Measurements from ENCODE around the gene MAML3.

Gene MAML3

DNA sequence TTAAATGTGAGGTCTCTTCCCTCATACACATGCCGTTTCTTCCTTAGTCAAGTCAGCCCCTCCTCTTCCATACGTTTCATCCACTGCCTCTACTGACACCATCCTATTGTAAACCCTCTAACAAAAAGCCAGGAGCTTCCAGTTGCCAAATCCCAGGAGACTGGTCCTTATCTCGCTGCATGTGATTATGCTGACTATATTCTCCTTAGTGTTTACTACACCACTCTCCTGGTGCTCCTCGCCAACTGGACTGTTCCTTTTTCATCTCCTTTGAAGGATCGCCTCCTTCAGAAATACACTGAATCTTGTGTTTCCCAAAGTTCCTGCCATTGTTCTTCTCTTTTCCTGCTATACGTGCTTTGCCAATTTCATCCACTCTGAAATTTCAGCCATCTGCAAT lies 27.7 kb downstream of the MAML3 start:
- DNase-seq (ENCODE audit: low read depth, low spot score), result no peak

DNA sequence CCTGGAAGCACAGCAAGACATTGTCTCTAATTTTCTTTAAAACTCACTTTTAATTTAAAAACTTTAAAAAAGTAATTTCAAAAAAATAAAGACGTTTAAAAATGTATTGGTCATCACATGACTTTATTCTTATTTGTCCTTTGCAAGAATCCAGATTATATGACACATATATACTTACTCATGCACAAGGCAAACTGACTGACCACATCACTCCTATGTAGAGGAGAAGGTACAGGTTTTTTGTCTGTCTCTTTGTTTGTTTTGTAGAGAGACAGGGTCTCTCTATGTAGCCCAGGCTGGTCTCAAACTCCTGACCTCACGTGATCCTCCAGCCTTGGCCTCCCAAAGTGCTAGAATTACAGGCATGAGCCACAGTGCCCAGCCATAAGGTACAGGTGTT lies 28.6 kb downstream of the MAML3 start:
- no peak for DNase-seq (ENCODE audit: low read depth, low spot score)

DNA sequence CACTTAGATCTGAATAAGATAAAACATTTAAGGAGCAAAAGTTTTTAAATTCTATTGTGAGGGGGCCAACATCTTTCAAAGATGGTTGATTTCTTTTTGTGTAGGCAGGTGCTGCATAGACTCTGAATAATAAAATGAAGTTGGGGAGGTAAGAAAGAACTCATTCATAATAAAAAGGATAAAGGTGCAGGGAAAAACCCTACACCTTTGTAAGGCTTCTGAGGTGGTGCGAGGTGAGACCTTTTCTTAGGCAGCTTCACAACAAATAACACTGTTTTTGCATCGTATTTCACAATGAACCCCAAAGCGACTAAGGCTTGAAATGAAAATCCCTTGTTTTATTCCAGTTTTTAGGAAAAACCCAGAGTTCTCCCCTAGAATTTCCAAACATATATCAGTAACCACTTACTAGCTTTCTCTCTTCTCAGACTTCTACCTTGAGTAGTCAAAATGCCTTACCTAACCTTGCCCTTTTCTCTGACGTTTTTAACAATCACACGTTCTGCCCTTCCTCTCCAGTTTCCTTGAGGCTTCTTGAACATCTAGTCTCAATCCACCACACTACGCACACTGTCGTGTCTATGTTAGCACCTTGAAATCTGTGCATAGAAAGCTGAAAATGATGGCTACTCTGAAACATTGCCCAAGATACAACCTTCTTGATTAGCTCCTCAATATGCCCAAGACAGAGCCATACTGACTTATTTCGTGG lies 30.2 kb downstream of the MAML3 start:
- no peak for DNase-seq (ENCODE audit: low read depth, low spot score)

DNA sequence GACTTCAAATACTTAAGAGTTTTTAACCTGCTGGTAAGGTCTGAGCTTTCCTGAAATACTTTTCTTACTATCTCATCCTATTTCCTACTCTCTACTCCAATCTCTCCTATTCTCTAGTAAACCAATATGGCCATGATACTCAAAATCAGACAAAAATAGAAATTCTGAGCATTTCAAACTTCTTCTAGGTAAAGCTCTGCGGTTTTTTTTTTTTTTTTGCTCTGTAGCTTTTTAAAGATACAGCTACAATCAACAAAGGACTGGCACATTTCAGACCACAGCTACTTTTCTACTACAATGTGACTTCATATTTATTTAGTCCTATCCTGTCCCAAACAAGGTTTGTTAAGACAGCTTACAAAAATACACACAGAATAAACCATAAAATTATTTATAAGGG lies 31.1 kb downstream of the MAML3 start:
- DNase-seq (ENCODE audit: low read depth, low spot score), result no peak

DNA sequence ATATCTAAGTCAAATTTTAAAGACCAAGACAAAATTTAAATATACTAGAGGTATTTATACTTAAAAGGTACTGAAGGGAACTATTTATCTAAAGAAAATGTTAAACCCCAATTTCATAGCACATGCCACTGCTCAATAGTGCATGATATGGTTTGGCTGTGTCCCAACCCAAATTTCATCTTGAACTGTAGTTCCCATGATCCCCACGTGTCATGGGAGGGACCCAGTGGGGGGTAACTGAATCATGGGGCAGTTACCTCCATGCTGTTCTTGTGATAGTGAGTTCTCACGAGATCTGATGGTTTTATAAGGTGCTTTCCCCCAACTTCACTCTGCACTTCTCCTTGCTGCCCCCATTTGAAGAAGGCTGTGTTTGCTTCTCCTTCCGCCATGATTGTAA lies 32.3 kb downstream of the MAML3 start:
- no peak for DNase-seq (ENCODE audit: low read depth, low spot score)

DNA sequence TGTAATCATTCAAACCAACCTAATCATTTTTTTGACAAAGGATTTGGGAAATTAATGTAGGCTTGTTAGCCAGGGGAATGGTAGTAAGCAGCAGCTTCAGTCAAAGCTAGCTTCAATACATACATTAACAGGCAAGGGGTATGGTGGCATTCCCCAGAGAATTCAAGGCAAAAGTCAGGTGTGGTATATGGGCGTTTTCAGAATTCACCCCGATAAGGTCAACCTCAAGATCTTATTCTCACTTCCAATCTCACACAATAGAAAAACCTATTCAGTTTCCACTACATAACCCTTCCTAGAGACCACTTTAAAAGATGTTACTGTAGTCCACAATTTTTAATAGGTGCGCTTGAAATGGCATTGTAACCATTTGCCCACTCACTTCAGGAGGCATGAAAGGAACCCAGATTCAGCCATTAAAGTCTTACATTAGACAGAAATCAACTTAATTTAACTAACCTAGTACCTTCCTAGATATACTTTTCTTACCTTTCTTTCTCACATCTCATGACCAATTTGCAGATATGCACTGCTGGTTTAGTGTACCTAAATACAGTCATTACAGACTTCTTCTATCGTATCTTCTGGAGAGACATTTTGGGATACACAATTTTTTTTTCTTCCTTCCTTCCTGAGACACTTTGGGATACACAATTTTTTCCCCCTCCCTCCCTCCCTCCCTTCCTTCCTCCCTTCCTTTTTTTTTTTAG lies 34.9 kb downstream of the MAML3 start:
- no peak for DNase-seq (ENCODE audit: low read depth, low spot score)

DNA sequence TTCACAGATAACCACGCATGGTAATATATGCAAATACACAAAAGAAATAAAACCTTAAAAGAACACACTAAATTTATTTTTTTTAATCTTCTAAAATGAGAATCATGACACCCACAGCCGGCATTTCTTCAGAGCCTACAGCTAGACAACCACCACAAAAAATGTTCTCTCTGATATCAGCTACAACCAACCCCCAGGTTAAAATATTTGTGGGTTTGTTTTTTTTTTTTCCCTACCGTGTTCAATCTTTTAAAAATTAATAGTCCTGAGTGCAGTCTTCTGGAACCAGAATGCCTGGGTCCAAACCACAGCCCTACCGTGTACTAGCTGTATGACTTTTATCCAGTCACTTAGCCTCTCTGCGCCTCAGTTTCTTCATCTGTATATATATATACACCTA lies 36.0 kb downstream of the MAML3 start:
- DNase-seq (ENCODE audit: low read depth, low spot score), result no peak

DNA sequence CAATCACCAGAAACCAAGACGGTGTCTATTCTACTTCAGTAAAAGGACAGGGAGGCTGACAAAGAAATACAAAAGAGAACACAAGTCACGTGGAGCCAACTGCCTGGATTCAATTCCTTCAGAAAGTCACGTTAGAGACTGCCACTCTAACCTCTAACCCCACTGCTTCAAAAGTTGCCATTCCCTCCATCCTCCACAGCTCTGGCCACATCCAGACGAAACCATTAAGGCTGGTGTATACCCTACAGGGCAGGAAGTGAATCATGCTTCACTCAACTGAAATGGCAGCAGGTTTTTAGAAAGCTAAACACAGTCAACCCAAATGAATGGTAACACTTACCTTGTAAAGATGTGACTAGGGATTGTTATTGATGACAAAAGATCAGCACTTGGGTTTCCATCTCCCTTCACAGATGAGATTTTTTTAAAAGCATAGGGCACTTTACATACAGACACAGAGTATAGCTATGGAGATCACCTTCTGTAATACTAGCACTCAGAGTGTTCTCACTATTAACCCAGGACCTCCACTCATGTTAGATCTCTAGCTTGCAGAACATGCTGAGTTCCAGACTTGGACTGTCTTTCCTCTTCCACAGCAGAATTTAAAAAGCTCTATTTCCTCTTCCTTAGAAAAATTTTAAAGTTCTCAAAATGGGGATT lies 37.4 kb downstream of the MAML3 start:
- DNase-seq (ENCODE audit: low read depth, low spot score), result no peak

DNA sequence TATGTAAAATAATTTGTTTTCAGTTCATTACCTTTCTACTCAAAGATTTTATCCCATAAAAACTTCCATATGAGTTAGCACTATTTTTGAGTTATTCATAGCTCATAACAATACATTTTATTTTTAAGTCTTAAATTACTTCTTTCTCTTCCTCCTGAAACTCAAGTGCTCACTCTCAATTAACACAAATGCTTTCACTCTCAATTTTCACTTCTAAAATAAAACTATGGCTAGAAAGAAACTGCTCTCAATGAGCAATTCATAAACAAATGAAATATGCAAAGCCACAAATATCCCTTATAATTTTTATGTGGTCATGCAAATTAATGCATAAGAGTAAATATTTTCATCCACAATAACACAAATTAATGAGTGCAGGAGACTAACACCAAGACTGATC lies 38.8 kb downstream of the MAML3 start:
- no peak for DNase-seq (ENCODE audit: low read depth, low spot score)

DNA sequence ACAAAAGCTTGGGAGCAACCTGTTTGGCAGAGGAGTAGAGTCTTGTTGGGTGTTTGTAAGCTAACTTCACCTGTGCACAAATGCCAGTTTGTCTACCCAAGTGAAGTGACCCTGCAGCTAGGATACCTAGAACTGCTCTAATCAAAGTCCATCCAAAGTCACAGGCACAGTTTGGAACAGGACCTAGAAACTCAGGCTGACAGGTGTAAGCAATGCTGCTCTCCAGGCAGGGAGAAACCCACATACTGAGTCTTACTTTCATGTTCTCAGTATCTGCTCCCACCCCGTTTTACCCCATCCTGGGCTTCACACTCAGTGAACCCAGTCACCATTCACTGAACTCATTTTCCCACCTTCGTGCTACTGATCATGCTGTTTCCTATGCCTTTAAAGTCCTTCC lies 40.3 kb downstream of the MAML3 start:
- no peak for DNase-seq (ENCODE audit: low read depth, low spot score)

DNA sequence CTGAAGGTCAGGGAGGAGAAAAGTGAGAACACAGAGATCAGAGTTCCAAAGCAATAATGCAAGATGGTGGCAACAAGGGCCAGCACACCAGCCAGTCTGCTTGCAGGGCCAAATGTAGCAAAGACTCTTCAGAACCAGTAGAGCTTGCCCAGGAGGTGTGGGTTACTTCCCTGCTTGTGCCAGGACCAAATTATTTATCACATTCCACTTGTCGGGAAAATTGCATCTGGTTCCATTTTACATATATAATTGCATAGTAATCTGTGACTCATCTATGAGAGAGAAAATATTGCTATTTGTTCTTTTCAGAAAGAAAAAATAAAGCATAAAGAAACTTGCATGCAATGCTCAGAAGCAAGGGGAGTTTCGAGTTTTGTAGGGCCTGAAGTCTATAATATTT lies 41.4 kb downstream of the MAML3 start:
- no peak for DNase-seq (ENCODE audit: low read depth, low spot score)

DNA sequence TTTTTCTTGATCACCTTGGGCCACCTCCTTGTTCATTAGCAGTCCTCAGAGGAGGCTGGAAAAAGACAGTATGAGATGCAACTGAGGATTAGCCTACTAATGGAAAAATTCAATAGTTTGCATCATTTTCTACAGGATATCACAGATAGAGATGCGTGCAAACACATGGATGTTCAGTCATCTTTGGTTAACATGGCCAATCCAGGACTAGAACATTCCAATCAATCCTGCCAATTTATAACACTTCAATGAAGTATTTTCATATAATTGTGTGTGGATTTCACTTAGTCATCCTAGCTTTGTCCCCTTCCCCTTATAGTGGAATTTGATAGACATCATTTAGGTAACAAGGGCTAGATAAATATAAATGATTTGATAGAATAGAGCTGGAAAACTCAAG lies 42.7 kb downstream of the MAML3 start:
- DNase-seq (ENCODE audit: low read depth, low spot score), result no peak

DNA sequence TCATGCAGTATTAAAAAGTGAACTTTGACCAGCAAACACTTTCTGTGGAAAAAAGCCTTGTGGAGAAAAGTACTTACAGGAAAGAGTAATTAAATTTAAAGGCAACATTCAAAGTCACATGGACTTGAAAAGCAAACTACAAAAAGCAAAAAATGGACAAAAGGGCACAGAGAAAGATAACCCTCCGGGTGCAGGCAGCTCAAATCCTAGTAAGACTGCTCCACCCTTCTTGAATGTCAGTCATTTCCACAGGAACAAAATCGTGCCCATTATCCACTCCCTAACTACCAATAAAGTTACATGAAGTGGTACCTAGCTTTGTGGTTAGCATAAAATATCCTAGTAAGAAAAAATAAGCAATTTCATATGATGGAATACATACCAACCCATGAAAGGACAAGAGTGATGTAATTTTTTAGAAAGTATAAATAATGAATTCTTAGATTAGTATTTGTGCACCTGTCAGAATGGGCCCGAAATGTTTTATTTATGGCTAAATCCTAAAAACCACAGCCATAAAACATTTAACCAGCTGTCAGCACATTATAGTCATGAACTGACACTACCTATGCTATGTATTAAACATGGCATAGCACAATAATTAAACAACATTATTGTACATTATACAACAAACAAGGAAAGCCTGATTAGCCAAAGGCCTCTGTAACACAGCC lies 43.3 kb downstream of the MAML3 start:
- DNase-seq (ENCODE audit: low read depth, low spot score), result no peak

DNA sequence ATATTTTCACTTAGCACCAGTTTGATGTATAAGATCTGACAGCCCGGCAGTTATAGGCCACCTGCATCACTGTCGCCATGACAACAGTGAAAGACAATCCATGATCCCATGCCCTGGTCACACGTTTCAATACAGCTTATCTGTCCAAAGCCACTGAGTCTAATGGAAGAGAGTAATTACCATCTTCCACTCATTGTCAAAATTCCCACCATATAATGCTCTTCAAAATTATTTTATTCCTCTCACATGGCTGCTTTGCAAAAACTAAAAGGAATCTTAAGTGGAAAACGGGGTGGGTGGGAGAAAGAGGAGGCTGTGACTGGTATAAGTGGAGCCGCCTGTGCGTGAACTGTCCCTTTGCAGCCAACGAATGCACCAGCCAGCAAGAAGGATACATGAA lies 44.2 kb downstream of the MAML3 start:
- no peak for DNase-seq (ENCODE audit: low read depth, low spot score)

DNA sequence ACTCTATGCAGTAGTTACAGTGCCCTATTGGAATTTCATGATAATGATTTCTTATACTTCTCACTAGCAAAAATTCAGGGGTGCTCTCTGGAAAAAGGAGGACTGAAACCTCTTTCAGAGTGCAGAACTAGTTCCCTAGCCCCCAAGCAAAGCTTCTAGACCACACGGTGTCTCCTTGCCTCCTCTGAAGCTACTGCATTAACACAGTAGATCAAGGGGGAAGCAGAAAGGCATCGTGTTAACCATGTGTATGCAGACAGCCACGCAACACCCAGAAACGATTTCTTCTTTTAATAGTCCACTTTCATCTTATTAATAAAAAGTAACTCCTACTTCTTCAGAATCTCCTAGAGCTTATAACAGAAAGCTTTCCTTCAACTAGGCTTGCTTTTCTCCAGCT lies 44.7 kb downstream of the MAML3 start:
- no peak for DNase-seq (ENCODE audit: low read depth, low spot score)

DNA sequence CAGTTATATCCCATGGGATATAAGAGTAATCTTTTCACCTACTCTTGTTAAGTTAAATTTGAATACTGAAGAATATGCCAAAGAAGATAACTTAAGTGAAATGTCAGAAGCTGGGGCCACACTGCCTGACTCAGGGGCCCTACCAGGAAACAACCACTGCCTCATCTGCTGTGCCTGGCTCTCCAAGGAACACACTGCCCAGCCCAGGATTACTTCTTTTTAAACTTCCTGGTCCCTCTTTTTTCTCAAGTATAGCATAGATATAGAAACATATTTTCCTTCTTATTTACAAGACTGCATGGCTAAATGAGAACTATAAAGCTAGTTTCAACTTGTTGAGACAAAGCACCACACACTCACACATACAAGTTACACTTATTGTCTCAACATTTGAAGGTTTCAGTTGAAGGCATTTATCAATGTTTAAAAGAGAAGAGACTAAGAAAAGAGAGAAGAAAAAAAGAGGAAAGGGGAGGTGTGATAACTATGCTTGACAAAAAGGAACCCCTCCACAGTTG lies 45.2 kb downstream of the MAML3 start:
- DNase-seq (ENCODE audit: low read depth, low spot score), result no peak

DNA sequence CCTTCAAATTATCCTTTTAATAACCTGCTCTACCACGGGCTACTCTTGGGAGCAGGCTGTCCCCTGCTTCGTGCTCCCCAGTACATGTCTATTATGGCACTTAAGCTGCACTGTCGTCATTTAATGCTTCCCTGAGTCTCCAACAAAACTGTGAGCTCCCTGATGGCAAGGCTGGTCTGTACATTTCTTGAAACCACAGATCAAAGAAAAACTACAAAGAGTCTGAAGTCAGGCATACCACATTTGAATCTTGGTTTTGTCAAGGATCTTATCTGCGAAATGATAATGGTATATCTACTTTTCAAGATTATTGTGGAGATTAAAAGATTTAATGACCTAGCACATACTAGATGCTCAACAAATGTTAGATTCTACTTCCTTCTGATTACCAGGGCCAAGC lies 45.7 kb downstream of the MAML3 start:
- DNase-seq (ENCODE audit: low read depth, low spot score), result no peak

DNA sequence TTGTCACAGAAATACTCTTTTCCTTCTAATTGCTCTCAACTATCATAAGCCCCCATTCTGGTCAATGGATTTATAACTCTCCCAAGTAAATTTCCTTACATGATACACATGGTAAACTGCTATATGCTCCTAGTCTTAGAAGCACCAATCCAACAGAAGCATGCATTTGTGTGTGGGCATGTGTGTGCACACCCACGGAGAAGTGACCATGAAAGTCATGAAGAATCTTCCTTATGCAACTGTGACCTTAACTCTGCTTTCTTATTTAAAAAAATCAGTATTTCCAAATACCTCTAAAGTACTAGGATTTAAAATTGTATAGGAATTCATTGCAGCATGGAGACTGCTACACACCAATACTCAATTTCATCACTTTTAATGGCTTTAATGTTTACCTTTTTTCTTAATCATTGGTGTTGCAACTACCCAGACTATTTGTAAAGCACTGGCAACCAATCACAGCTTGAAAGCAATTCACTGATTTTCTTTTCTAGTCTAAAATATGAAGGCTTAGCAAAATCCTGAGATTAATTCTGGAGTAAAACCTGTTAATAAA lies 47.6 kb downstream of the MAML3 start:
- DNase-seq (ENCODE audit: low read depth, low spot score), result no peak

DNA sequence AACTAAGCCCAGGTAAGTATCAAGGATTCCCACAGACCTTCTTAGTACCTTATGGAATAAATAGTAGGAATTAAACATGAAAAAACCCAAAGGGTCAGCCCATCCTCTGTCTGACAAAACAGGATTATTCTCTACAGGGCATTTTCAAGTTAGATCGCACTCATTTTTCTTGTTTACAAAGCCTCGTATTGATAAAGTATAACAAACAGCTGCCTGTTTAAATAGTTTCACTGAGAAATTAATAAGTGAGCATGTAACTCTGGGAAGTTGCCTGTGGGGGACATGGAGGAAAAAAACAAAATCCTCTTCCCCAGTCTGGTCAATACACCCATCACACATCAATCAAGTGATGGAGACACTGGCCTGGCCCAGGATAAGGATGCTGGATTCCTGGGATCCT lies 48.5 kb downstream of the MAML3 start:
- no peak for DNase-seq (ENCODE audit: low read depth, low spot score)

DNA sequence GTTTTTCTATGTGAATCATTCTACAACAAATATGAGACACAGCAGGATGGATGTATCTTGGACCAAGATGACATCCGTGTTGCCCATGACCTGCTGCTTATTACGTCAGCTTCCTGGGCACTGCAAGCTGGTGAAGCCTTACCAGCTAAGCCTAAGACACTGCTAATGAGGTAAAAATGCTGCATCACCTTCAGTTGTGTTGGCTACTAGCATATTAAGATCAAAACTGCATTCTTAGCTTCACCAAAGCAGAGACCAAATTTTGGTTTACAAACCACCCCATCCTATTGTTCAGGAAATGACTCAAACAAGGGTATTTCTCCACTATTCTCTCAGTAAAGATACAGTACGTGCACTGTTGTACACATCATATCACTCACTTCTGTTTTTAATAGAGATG lies 50.3 kb downstream of the MAML3 start:
- DNase-seq (ENCODE audit: low read depth, low spot score), result no peak

DNA sequence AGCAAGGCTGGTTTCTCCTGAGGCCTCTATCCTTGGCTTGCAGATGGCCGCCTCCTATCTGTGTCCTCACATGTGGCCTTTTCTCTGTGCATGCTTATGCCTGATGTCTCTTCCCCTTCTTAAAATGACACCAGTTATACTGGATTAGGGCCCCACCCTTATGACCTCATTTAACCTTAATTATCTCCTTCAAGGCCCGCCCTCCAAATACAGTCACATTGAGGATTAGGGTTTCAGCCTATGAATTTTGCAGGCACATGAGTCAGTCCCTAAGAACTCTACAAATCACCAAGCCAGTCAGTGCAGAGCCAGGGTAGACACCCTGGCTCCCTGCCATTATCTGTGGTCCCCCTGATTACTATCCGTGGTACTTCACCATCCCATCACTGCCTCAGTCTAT lies 51.6 kb downstream of the MAML3 start:
- no peak for DNase-seq (ENCODE audit: low read depth, low spot score)

DNA sequence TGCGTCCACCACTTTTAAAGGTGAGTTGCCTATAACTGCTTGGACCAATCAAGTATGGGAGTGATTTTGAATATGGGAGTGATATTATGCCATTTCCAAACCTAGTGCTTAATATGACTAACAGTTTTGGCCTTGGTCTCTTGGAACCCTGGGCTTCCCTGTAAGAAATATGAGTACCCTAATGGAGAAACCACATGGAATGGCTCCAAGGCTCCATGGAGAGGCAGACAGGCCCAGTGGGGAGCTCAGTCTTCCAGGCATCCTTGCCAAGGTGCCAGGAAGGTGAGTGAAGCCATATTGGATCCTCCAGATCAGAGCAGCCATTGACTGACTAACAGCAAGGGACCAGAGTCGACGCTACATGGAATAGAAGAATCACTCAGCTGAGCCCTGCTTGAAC lies 53.2 kb downstream of the MAML3 start:
- no peak for DNase-seq (ENCODE audit: low read depth, low spot score)

Measured in activated CD4-positive, CD25-positive, alpha-beta regulatory T cell treated with anti-CD3 and anti-CD28 coated beads, Interleukin-2, amount 50 U/mL, for 16 hours (primary cell).